ENCODE measurements around the gene BRIP1. TPM values are rescaled to one million over a fixed set of nuclear protein-coding genes. Genes with fewer than 3 reads are reported as not detected.

BRIP1 gene
- total RNA-seq, 1 donor from 2014 or later = 6.4 TPM

- DNase-seq (ENCODE audit: low read depth) (no peak), FAIRE-seq (no peak)
- no peaks in the 10 kb centered on the region for H3K27me3 ChIP-seq (ENCODE audit: insufficient read depth, low read length)
- Mint-ChIP-seq H3K27me3 (ENCODE audit: low read depth, unreplicated experiment) (peaks cover 3% of the 10 kb centered on the region), H3K27ac (ENCODE audit: unreplicated experiment) (no peak overlapping the region), H3K4me3 (ENCODE audit: unreplicated experiment) (no peak overlapping the region), H3K4me1 (ENCODE audit: low read depth, unreplicated experiment) (no peaks in the 10 kb centered on the region), H3K9me3 (ENCODE audit: unreplicated experiment) (peaks cover 2% of the 10 kb centered on the region), H3K36me3 (ENCODE audit: low read depth, unreplicated experiment) (no peaks in the 10 kb centered on the region)
- no peaks in the 10 kb centered on the region for H3K79me2 ChIP-seq (ENCODE audit: insufficient read depth, low read length)
- TF ChIP-seq CTCF (IDR thresholded peaks at IDR 0.05; ENCODE audit: insufficient read depth, low read depth, low read length) (no peak), EZH2 (IDR thresholded peaks at IDR 0.05; ENCODE audit: insufficient read depth, low read length) (no peak)
- no peak overlapping the region for H3K27ac ChIP-seq (ENCODE audit: low read depth, low read length)
- no peaks in the 10 kb centered on the region for H3K9me3 ChIP-seq (ENCODE audit: insufficient read depth, low read depth, low read length)
- H3K4me2 ChIP-seq (ENCODE audit: low read length) = no peak overlapping the region
- no peak overlapping the region for H3K4me3 ChIP-seq (ENCODE audit: insufficient read depth, low read depth, low read length)
- H3K9ac ChIP-seq (ENCODE audit: low read length) = no peak overlapping the region
- no peaks in the 10 kb centered on the region for H4K20me1 ChIP-seq (ENCODE audit: insufficient read depth, low read length)
- H3K36me3 ChIP-seq (ENCODE audit: insufficient read depth, low read length) = no peaks in the 10 kb centered on the region
- H2AFZ ChIP-seq (ENCODE audit: low read depth, low read length) = no peak overlapping the region
- H3K4me1 ChIP-seq (ENCODE audit: insufficient read depth, low read length) = no peaks in the 10 kb centered on the region
Observed at GRCh38 chr17:61656721-61657217, 206.6 kb downstream of the BRIP1 start.

- H3K27me3 ChIP-seq (ENCODE audit: insufficient read depth, low read length) = no peaks in the 10 kb centered on the region
- peaks cover 3% of the 10 kb centered on the region for H3K4me1 Mint-ChIP-seq (ENCODE audit: low read depth, unreplicated experiment)
- H3K27ac ChIP-seq (ENCODE audit: low read depth, low read length) = no peak overlapping the region
- H3K4me2 ChIP-seq (ENCODE audit: low read length) = no peak overlapping the region
- no peaks in the 10 kb centered on the region for H3K36me3 Mint-ChIP-seq (ENCODE audit: low read depth, unreplicated experiment)
- no peak overlapping the region for H3K4me3 Mint-ChIP-seq (ENCODE audit: unreplicated experiment)
- no peak overlapping the region for H3K9ac ChIP-seq (ENCODE audit: low read length)
- H3K79me2 ChIP-seq (ENCODE audit: insufficient read depth, low read length) = no peaks in the 10 kb centered on the region
- no peaks in the 10 kb centered on the region for H3K36me3 ChIP-seq (ENCODE audit: insufficient read depth, low read length)
- FAIRE-seq = no peak
- H2AFZ ChIP-seq (ENCODE audit: low read depth, low read length) = no peak overlapping the region
- H3K9me3 Mint-ChIP-seq (ENCODE audit: unreplicated experiment) = peaks cover 4% of the 10 kb centered on the region
- no peak overlapping the region for H3K4me3 ChIP-seq (ENCODE audit: insufficient read depth, low read depth, low read length)
- H3K27me3 Mint-ChIP-seq (ENCODE audit: low read depth, unreplicated experiment) = no peaks in the 10 kb centered on the region
- H3K9me3 ChIP-seq (ENCODE audit: insufficient read depth, low read depth, low read length) = peaks cover 3% of the 10 kb centered on the region
- TF ChIP-seq CTCF (IDR thresholded peaks at IDR 0.05; ENCODE audit: insufficient read depth, low read depth, low read length) = no peak
- TF ChIP-seq EZH2 (IDR thresholded peaks at IDR 0.05; ENCODE audit: insufficient read depth, low read length) = no peak
- H3K27ac Mint-ChIP-seq (ENCODE audit: unreplicated experiment) = no peak overlapping the region
- H3K4me1 ChIP-seq (ENCODE audit: insufficient read depth, low read length) = peaks cover 9% of the 10 kb centered on the region
- H4K20me1 ChIP-seq (ENCODE audit: insufficient read depth, low read length) = no peaks in the 10 kb centered on the region
- no peak for DNase-seq (ENCODE audit: low read depth)
Observed at GRCh38 chr17:61650749-61651148, 212.6 kb downstream of the BRIP1 start.

GRCh38 chr17:61648587-61648986, 214.7 kb downstream of the BRIP1 start:
- H2AFZ ChIP-seq (ENCODE audit: low read depth, low read length) = no peak overlapping the region
- Mint-ChIP-seq H3K27ac (ENCODE audit: unreplicated experiment) (no peak overlapping the region), H3K36me3 (ENCODE audit: low read depth, unreplicated experiment) (no peaks in the 10 kb centered on the region), H3K4me3 (ENCODE audit: unreplicated experiment) (no peak overlapping the region), H3K9me3 (ENCODE audit: unreplicated experiment) (peaks cover 2% of the 10 kb centered on the region), H3K27me3 (ENCODE audit: low read depth, unreplicated experiment) (no peaks in the 10 kb centered on the region), H3K4me1 (ENCODE audit: low read depth, unreplicated experiment) (peaks cover 3% of the 10 kb centered on the region)
- peaks cover 3% of the 10 kb centered on the region for H3K9me3 ChIP-seq (ENCODE audit: insufficient read depth, low read depth, low read length)
- no peaks in the 10 kb centered on the region for H3K36me3 ChIP-seq (ENCODE audit: insufficient read depth, low read length)
- peaks cover 10% of the 10 kb centered on the region for H3K4me1 ChIP-seq (ENCODE audit: insufficient read depth, low read length)
- H3K27me3 ChIP-seq (ENCODE audit: insufficient read depth, low read length) = no peaks in the 10 kb centered on the region
- H3K9ac ChIP-seq (ENCODE audit: low read length) = no peak overlapping the region
- no peak overlapping the region for H3K4me2 ChIP-seq (ENCODE audit: low read length)
- no peaks in the 10 kb centered on the region for H3K79me2 ChIP-seq (ENCODE audit: insufficient read depth, low read length)
- TF ChIP-seq CTCF (IDR thresholded peaks at IDR 0.05; ENCODE audit: insufficient read depth, low read depth, low read length) (no peak), EZH2 (IDR thresholded peaks at IDR 0.05; ENCODE audit: insufficient read depth, low read length) (no peak)
- H3K27ac ChIP-seq (ENCODE audit: low read depth, low read length) = no peak overlapping the region
- no peak overlapping the region for H3K4me3 ChIP-seq (ENCODE audit: insufficient read depth, low read depth, low read length)
- FAIRE-seq = no peak
- no peaks in the 10 kb centered on the region for H4K20me1 ChIP-seq (ENCODE audit: insufficient read depth, low read length)
- DNase-seq (ENCODE audit: low read depth) = no peak
